HL-60 (cell line): ENCODE measurements around the gene CR2.

ENCODE experiments used
- DNase-seq, 2 experiments: peaks; one replicate each; pipeline ENCODE4 v3.0.0-alpha.2; 2010 to 2020; ENCODE audit warnings: low read depth in 1 of 2, low spot score in 1 of 2
- H3K27ac ChIP-seq: fragments of 250-450 bp; sonication (Bioruptor Pico); replicated peaks from 2 replicates; pipeline ENCODE4 v1.5.1; 2020; ENCODE audit warnings: mild to moderate bottlenecking, moderate library complexity
- H3K27me3 ChIP-seq: fragments of 250-450 bp; sonication (Bioruptor Pico); 2 replicates; pipeline ENCODE4 v1.5.1; 2021; ENCODE audit warnings: mild to moderate bottlenecking, moderate library complexity; ENCODE audit not compliant: insufficient read depth, poor library complexity, severe bottlenecking
- H3K4me3 ChIP-seq: replicated peaks from 2 replicates; pipeline ENCODE4 v1.5.1; 2011; ENCODE audit warnings: mild to moderate bottlenecking, control low read depth, low read length; ENCODE audit not compliant: insufficient read depth
- CTCF ChIP-seq: IDR thresholded peaks from one replicate; pipeline ENCODE4 v1.5.1; 2011; ENCODE audit warnings: low read length, control low read depth, inconsistent platforms; ENCODE audit not compliant: insufficient read depth
- GABPA ChIP-seq: IDR thresholded peaks from 2 replicates; pipeline ENCODE4 v1.6.1; 2012; ENCODE audit warnings: low read depth
- POLR2AphosphoS5 ChIP-seq: IDR thresholded peaks from 2 replicates; pipeline ENCODE4 v1.6.1; 2012; ENCODE audit warnings: low read depth
- SPI1 ChIP-seq: IDR thresholded peaks from 2 replicates; pipeline ENCODE4 v1.6.1; 2012; ENCODE audit warnings: low read depth, mild to moderate bottlenecking, borderline replicate concordance
- TF ChIP-seq, protein P1 (sequence below): IDR thresholded peaks from 2 replicates; pipeline ENCODE4 v1.6.1; 2012; ENCODE audit warnings: low read depth; ENCODE audit not compliant: insufficient replicate concordance

CR2 gene

GRCh38 chr1:207428783-207429182, 25.3 kb upstream of the CR2 start:
- DNase-seq = no peak
- TF ChIP-seq, protein P1, sequence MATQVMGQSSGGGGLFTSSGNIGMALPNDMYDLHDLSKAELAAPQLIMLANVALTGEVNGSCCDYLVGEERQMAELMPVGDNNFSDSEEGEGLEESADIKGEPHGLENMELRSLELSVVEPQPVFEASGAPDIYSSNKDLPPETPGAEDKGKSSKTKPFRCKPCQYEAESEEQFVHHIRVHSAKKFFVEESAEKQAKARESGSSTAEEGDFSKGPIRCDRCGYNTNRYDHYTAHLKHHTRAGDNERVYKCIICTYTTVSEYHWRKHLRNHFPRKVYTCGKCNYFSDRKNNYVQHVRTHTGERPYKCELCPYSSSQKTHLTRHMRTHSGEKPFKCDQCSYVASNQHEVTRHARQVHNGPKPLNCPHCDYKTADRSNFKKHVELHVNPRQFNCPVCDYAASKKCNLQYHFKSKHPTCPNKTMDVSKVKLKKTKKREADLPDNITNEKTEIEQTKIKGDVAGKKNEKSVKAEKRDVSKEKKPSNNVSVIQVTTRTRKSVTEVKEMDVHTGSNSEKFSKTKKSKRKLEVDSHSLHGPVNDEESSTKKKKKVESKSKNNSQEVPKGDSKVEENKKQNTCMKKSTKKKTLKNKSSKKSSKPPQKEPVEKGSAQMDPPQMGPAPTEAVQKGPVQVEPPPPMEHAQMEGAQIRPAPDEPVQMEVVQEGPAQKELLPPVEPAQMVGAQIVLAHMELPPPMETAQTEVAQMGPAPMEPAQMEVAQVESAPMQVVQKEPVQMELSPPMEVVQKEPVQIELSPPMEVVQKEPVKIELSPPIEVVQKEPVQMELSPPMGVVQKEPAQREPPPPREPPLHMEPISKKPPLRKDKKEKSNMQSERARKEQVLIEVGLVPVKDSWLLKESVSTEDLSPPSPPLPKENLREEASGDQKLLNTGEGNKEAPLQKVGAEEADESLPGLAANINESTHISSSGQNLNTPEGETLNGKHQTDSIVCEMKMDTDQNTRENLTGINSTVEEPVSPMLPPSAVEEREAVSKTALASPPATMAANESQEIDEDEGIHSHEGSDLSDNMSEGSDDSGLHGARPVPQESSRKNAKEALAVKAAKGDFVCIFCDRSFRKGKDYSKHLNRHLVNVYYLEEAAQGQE = no peak
- TF ChIP-seq SPI1 = no peak
- no peak for TF ChIP-seq POLR2AphosphoS5
- TF ChIP-seq CTCF = no peak
- TF ChIP-seq GABPA = no peak
- H3K27ac ChIP-seq = no peak overlapping the region

DNA sequence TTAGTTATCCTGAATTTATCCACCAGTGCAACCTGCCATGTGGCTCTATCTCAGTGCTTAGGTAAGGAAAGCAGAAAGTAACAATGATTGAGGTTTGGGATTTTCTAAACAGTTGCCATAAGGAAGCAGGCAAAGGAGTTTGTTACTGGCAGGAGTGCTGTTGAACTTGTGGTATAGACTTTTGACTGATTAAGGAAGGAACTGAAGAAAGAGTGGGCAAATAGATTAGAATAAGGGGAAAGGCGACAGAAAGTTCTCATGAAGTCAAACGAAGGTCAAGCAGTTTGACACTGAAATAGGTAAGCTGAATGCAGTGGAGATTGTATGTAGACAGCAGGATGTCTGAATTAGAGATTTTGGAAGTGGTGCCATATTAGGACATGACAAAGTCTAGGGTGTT, 24.2 kb upstream of the CR2 start:
- no peak for DNase-seq
- Histone ChIP-seq H3K4me3 (no peak overlapping the region), H3K27ac (no peak overlapping the region), H3K27me3 (no peaks in the 10 kb centered on the region)
- TF ChIP-seq, protein P1 = no peak
- no peak for TF ChIP-seq GABPA
- TF ChIP-seq CTCF = no peak
- no peak for TF ChIP-seq SPI1
- no peak for TF ChIP-seq POLR2AphosphoS5

More at GRCh38 chr1:207428783-207429182, 25.3 kb upstream of the CR2 start:
- Histone ChIP-seq H3K4me3 (no peak overlapping the region), H3K27me3 (no peaks in the 10 kb centered on the region)

- no peak for DNase-seq
- no peaks in the 10 kb centered on the region for H3K27me3 ChIP-seq
Observed at GRCh38 chr1:207430602-207431001, 23.5 kb upstream of the CR2 start.

More at GRCh38 chr1:207430602-207431001, 23.5 kb upstream of the CR2 start:
- no peak for TF ChIP-seq GABPA
- no peak for TF ChIP-seq POLR2AphosphoS5
- no peak for TF ChIP-seq CTCF
- no peak for TF ChIP-seq SPI1
- TF ChIP-seq, protein P1 = no peak
- no peak overlapping the region for H3K4me3 ChIP-seq
- no peak overlapping the region for H3K27ac ChIP-seq
